ENCODE results near the gene NAPSA.

DNA sequence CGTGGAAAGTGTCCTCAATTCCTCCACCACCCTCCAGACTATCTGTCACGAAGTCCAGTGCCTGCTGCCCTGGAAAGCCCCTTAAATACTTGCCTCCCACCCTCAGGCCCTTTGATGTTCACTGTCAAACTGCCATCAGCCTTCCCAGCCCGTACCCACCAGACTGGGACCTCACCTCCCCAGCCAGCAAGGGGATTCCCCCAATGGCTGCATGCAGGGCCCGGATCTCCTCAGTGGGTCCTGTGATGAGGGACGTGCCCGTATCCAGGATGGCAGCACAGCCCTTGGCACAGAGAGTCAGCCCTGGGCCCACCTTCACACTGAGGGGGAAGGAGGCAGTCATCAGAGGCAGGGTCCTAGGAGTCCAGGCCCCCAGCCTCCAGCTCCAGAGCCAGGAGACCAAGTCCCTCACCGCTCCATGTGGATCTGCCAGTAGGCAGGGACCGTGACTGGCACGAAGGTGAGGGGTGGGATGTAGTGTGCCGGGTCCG, 6.1 kb downstream of the NAPSA start:
- TF ChIP-seq, protein P1, sequence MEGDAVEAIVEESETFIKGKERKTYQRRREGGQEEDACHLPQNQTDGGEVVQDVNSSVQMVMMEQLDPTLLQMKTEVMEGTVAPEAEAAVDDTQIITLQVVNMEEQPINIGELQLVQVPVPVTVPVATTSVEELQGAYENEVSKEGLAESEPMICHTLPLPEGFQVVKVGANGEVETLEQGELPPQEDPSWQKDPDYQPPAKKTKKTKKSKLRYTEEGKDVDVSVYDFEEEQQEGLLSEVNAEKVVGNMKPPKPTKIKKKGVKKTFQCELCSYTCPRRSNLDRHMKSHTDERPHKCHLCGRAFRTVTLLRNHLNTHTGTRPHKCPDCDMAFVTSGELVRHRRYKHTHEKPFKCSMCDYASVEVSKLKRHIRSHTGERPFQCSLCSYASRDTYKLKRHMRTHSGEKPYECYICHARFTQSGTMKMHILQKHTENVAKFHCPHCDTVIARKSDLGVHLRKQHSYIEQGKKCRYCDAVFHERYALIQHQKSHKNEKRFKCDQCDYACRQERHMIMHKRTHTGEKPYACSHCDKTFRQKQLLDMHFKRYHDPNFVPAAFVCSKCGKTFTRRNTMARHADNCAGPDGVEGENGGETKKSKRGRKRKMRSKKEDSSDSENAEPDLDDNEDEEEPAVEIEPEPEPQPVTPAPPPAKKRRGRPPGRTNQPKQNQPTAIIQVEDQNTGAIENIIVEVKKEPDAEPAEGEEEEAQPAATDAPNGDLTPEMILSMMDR (conservative IDR thresholded peaks at IDR 0.05 in 1 of 2, IDR thresholded peaks at IDR 0.05 in 1 of 2; ENCODE audit: low read depth in 1 of 2, low read length in 2 of 2): no peak
- TF ChIP-seq EZH2 (IDR thresholded peaks at IDR 0.05; ENCODE audit: low read length, missing control alignments): no peak

All from fibroblast of lung (primary cell).